Endothelial cell of umbilical vein (primary cell): ENCODE data around the gene EGFL7.

Experiments
- CTCF ChIP-seq, 2 donors: IDR thresholded peaks; 1 replicate in 1 of 2; 2 replicates in 1 of 2; pipeline ENCODE4 v1.5.1; 2011; ENCODE audit warnings: low read length in 2 of 2, mild to moderate bottlenecking in 2 of 2, moderate library complexity in 2 of 2, control low read depth in 1 of 2, inconsistent platforms in 1 of 2, low read depth in 1 of 2; ENCODE audit not compliant: insufficient read depth in 1 of 2; ENCODE audit errors: extremely low read depth in 1 of 2
- EZH2 ChIP-seq: IDR thresholded peaks from 2 replicates; pipeline ENCODE4 v1.6.1; 2012; ENCODE audit warnings: borderline replicate concordance, low read depth, mild to moderate bottlenecking, moderate library complexity, low read length, inconsistent platforms; ENCODE audit not compliant: severe bottlenecking
- FOS ChIP-seq: IDR thresholded peaks from 2 replicates; pipeline ENCODE4 v1.6.1; 2011; ENCODE audit warnings: mild to moderate bottlenecking, low read length, moderate library complexity, borderline replicate concordance; ENCODE audit not compliant: insufficient read depth
- GATA2 ChIP-seq: IDR thresholded peaks from 2 replicates; pipeline ENCODE4 v1.7.0; 2011; ENCODE audit warnings: low read depth, mild to moderate bottlenecking, moderate library complexity, mixed read lengths, low read length; ENCODE audit not compliant: insufficient read length, insufficient read depth
- JUN ChIP-seq: IDR thresholded peaks from 2 replicates; pipeline ENCODE4 v1.6.1; 2011; ENCODE audit warnings: borderline replicate concordance, low read depth; ENCODE audit not compliant: insufficient read length, insufficient read depth
- MAX ChIP-seq: IDR thresholded peaks from 2 replicates; pipeline ENCODE4 v1.6.1; 2011; ENCODE audit not compliant: insufficient read depth, insufficient read length
- MYC ChIP-seq: IDR thresholded peaks from one replicate; pipeline ENCODE4 v1.6.1; 2011; ENCODE audit warnings: mild to moderate bottlenecking, low read depth, low read length
- POLR2A ChIP-seq: IDR thresholded peaks from 2 replicates; pipeline ENCODE4 v1.6.1; 2012; ENCODE audit warnings: low read depth, mild to moderate bottlenecking, control low read depth, low read length
- POLR2AphosphoS5 ChIP-seq: IDR thresholded peaks from 2 replicates; pipeline ENCODE4 v1.6.1; 2012; ENCODE audit warnings: low read depth, mild to moderate bottlenecking, control low read depth, low read length, moderate library complexity; ENCODE audit not compliant: insufficient read depth

GRCh38 chr9:136688274-136689107, 25.8 kb downstream of the EGFL7 start:
- TF ChIP-seq CTCF (IDR thresholded peaks at IDR 0.05; ENCODE audit: extremely low read depth in 1 of 2, insufficient read depth in 1 of 2, low read depth in 1 of 2, low read length in 2 of 2) = no peak
- no peak for TF ChIP-seq EZH2
- no peak for TF ChIP-seq POLR2A
- TF ChIP-seq JUN = no peak
- TF ChIP-seq POLR2AphosphoS5 = no peak
- no peak for TF ChIP-seq MAX
- no peak for TF ChIP-seq MYC
- TF ChIP-seq FOS = no peak
- TF ChIP-seq GATA2 = no peak
